HG03439 (cell line): ENCODE data around the gene PPOX.

Experiments
- ATAC-seq: cut with Tn5 transposase; IDR thresholded peaks from one replicate; pipeline ENCODE4 v1.9.1; 2021; ENCODE audit warnings: mild to moderate bottlenecking, moderate library complexity; ENCODE audit not compliant: unreplicated experiment

PPOX gene

DNA sequence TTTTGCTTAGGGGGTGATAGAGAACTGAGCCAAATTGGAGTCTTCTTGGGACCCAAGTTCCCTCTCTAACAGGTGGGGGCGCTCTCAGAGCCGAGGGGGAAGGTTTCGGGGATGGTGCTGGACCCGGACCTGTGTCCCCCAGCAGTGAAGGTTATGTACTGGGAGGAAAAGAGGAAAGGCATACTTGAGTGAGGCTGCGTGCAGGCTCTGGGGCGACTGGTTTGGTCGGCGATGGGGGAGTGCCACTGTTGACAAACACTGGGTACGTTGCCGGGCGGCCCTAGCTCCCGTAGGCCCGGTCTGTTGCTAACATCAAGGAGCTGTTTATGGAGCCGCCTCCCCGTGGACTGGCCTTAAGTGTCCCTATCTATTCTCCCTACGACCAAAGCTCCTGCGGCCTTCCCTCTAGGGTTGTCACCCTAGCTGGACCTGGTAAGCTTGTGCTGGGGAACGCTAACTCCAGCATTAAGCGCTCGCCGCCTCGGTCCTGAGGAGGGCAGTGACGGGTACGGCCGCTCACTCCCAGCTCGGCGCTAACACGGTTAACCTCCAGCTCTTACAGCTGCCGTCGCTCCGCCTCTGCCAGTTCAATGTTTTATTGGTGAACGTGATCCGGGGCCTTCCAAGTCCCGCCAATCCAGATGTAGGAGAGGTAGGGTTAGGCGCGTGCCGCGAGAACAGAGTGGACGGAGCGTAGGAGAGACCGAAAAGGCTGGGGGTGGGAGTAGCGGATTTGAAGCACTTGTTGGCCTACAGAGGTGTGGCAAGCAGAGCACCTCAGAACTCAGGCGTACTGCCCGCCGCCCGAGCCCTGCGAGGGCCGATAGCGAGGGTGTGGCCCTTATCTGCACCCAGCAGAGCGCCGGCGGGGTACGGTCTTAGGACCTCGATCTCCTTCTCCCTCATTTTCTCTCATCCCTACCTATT is at the start of gene PPOX:
PPOX (plus strand) TSS at position 685 of the 927 bp plus-strand sequence. CDS start 422 bp downstream, outside the sequence.
- ATAC-seq: peak; percentile 90

GRCh38 chr1:161117759-161118581 is 48.3 kb upstream of the PPOX start, which contains the start of the genes NIT1 and PFDN2:
TSS of gene NIT1 (plus strand) at chr1:161118105. CDS start at chr1:161118177, 72 bp downstream.
TSS of gene PFDN2 (minus strand) at chr1:161118037. CDS start at chr1:161118026, 11 bp downstream.
- peak; percentile 68 for ATAC-seq

DNA sequence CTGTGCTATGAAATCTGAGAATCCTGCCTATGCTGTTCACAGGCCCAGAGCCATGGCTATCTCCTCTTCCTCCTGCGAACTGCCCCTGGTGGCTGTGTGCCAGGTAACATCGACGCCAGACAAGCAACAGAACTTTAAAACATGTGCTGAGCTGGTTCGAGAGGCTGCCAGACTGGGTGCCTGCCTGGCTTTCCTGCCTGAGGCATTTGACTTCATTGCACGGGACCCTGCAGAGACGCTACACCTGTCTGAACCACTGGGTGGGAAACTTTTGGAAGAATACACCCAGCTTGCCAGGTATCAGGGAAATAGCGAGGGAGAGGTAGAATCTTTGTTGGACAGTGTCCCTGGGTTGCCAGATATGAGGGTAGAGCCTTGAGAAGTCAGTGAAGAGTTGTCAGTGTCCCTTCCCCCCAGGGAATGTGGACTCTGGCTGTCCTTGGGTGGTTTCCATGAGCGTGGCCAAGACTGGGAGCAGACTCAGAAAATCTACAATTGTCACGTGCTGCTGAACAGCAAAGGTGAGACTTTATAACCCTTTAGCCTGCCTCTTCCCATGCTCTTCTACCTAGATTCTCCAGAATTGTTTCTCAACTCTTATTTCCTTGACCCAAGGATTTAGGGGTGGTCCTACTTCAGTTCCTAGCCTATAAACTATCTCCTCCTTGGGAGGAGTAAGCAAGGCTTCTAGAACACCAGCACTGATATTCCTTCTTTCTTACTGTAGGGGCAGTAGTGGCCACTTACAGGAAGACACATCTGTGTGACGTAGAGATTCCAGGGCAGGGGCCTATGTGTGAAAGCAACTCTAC is 46.9 kb upstream of the PPOX start:
- ATAC-seq: peak; percentile 44

DNA sequence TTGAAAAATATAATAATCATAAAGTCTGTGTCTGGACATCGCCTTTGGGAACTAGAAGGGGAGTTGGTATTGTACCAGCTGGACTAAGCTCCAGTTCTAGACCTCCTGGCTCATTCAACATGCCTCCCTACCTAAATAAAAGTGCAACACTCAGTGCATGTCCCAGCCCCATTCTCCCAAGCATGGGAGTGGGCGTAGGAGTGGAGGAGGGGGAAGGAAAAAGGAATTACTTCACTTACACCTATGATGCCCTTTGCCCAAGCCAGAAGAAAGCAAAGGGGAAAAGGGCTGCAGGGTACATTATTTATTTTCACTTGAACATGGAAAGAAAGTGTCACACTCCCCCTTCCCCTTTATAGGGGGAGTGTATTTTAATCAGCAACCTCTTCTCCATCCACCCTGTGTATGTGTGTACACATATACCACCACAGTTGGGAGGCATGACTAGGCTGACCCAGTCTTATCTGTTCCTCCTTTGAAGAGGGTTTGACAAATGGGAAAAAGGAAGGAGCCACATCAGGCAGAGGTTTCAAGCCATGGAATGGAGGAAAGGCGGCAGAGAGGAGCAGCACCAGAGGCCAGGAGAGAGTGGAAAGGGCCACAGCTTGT is 45.1 kb upstream of the PPOX start:
- no peak for ATAC-seq

GRCh38 chr1:161121834-161122233 is 44.4 kb upstream of the PPOX start:
- no peak for ATAC-seq

- ATAC-seq: no peak
Measured at GRCh38 chr1:161122967-161123366, 43.3 kb upstream of the PPOX start.

GRCh38 chr1:161127649-161128048 is 38.6 kb upstream of the PPOX start:
- ATAC-seq: no peak

DNA sequence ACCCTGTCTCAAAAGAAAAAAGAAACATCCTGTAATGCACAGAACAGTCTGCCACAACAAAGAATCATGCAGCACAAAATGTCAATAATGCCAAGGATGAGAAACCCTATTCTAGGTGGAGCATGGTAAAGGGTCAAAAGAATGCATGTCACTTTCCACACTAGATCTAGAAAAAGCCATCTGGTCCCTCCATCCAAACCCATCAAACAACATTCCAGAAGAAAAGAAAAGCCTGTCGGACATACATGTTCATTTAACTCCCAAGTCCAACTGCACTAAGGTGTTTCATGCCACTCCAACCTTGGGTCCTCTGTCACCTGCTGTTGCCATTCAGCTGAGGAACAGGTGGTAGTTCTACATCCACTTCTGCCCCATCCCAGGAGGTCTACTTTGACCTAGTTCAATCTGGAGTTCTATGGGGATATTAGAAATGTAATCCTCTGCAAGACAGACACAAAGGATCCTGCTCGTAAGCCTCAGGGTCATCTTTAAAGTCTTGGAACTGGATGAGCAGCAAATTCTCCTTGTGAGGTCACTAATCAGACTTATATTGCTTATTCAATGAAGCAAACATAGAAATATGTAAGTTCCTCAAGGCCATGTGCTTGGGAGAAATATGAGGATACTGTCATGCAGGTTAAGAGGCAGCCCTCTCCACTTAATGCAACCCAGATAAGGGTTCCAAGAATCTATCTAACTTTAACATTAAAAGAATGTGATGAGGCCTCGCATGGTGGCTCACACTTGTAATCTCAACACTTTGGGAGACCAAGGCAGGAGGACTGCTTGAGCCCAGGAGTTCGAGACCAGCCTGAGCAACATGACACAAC is 37.4 kb upstream of the PPOX start:
- no peak for ATAC-seq

GRCh38 chr1:161130266-161130665 is 36.0 kb upstream of the PPOX start:
- no peak for ATAC-seq

DNA sequence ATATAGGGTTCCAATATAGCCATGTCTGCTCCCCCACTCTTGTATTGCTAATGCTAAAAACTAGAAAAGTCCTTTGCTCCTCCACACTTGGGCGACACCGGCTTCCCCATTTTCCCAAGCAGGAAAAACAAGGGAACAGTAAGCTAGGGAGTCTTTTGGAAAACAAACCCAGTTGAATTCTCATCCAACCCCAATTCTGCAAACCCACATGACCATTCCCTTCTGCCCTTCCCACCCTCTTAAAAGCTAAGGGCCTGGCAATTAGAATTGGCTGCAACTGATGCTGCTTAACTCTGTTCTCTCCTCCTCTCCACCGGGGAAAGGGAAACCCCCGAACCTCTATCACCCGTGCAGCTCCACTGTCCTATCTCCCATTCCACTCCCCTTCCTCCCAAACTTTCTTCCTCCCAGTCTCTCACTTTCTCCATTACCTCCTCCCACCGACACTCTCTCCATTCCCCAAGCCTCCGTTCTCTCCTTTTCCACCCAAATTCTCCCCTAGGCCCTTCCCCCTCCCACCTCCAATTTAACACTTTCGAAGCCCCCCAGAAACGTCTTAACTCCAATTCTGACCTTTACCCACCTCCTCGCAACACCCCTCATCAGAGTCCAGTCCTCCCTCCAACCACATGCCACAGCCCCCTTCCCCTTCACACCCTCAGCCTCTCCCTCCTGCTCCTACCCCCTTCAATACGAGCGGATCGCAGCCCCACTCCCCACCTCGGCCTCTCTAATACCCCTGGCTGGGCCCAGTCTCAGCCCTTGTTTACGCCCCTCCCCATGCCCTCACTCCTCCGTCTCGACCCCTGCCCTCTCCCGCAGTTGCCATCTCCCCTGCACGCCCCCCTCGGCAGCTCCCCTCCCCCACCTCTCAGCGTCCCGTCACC is 34.5 kb upstream of the PPOX start:
- no peak for ATAC-seq

GRCh38 chr1:161132410-161133219 is 33.6 kb upstream of the PPOX start, which contains the start of gene DEDD:
TSS of gene DEDD (minus strand) at chr1:161132667. CDS start at chr1:161124462, 8,205 bp downstream.
- ATAC-seq: peak; percentile 93

GRCh38 chr1:161133220-161133740 is 32.9 kb upstream of the PPOX start:
- peak; percentile 17 for ATAC-seq

DNA sequence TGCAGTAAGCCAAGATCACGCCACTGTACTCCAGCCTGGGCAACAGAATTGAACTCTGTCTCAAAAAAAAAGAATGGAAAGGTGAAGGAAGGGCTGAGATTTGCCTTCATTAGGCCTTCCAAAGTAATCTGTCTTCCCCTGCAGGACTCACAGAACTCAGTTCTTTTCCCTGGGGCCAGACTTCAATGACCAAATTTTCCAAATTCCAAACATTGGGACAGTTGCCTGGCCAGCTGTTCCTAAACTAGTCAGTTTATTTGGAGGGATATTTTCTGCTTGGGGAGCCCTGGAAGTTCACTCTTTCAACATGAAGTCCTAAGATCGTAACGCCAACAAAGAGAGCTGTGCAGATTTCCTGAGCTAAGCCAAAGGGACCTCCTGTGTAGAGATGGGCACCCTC is 28.3 kb upstream of the PPOX start:
- ATAC-seq: no peak

- ATAC-seq: no peak
Measured at GRCh38 chr1:161138431-161138830, 27.8 kb upstream of the PPOX start.

GRCh38 chr1:161139766-161140165 is 26.5 kb upstream of the PPOX start:
- no peak for ATAC-seq

GRCh38 chr1:161140755-161141400 is 25.3 kb upstream of the PPOX start:
- no peak for ATAC-seq

DNA sequence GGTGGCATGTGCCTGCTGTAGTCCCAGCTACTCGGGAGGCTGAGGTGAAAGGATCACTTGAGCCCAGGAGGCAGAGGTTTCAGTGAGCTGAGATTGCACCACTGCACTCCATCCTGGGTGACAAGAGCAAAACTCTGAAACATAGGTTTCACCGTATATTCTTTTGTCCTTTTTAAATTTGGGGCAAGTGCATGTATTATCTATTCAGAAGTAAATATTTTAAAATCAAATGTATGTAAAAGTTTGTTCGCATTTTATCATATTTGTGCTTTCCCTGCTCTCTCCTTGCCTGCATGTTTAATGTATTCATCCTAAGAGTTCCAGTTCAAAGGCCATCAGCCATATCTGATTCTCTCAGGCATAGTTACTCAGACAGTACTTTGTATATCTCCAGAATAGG is 20.4 kb upstream of the PPOX start:
- ATAC-seq: no peak
